HG03066 (cell line): ENCODE data around the gene GABBR2.
"Not testable (repeated sequence)": the region's sequence is repeated elsewhere in the genome, so short reads cannot be mapped to it uniquely, and the experiment has no call there.

ENCODE experiments used
- ATAC-seq: cut with Tn5 transposase; IDR thresholded peaks from one replicate; pipeline ENCODE4 v1.9.1; 2021; ENCODE audit warnings: low read depth; ENCODE audit not compliant: unreplicated experiment

The GABBR2 gene

DNA sequence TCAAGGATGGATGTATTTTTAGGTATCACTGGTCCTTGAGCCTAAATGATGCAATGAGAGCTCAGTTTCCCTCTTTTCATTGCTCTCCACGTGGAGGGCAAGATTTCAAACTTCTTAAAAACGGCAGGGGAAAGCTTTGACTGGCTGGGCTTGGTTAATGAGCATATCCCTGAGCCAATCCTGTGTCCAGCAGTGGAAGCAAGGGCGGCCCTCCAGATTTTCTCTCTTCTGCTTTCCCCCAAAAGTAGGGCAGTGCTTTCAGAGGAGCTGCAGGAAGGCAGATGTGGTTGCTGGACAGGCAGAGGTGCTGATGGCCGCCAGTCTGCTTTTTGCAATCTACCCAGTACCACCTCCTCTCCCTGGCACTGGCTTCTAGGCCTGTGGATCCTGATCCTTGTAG is 423.3 kb downstream of the GABBR2 start:
- ATAC-seq, result no peak

DNA sequence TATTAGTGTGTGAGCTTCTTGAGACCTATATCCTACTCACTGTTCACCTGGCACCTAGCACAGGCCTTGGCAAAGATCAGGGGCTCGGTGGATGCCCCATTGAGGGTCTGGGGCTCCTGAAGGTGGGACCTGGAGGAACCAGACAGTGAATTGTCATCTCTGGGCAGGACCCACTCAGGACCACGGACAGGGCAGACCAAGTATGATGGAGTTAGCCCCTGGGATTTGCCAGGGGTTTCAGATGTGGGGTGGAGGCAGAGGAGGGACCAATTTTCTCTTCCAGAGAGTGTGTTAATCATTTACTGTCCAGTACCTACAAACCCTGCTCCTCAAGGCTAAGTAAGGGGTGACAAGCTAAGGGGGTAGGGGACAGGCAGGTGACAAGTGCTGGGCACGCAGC is 424.0 kb downstream of the GABBR2 start:
- ATAC-seq, result no peak

- ATAC-seq, result not testable (repeated sequence)
These were observed 425.6 kb downstream of the GABBR2 start for GRCh38 chr9:98283143-98283542.

DNA sequence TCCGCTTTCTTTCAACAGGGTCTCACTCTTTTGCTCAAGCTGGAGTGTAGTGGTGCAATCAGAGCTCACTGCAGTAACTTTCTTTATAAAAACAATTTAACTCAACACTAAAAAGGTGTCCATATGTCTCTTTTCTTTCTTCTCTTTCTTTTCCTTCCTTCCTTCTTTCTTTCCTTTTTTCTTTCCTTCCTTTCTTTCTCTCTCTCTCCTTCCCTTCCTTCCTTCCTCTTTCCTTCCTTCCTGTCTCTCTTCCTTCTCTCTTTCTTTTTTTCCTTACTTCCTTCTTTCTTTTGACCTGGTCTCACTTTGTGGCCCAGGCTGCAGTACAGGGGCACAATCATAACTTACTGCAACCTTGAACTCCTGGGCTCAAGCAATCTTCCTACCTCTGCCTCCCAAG is 427.5 kb downstream of the GABBR2 start:
- ATAC-seq, result no peak

DNA sequence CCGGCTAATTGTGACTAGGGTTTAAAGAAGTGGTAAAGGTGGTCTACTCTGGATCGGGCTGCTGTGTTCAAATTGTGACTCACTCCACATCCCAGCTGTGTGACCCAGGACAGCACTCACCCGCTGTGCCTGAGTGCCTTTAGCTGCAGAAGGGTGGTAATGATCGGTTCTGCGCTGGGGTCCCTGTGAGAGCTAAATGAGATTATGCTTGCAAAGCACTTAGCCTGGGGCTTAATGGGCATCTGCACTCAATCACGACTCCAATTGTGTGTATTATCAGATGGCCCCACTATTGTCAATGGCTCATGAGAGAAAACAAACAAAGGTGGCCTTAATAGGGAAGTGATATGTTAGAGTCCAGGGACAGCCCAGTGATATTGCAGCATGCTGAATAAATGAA is 428.2 kb downstream of the GABBR2 start:
- no peak for ATAC-seq

DNA sequence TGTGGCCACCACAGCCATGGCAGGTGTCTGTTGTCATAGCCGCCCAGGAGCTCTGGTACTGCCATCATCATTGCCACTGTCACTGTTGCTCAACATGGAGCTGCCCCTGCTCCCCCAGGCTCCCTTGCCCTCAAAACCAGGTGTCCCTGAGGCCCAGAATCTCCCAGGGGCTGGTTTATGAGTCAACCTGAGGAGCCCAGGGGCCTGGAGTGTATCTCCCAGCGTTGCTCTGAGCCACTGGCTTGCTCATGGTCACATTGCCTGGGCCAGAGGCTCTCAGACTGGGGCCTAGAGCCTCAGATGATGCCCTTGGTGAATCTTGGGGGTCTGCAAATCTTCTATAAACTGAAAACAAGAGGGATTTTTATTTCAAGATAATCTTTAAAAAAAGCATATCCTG is 428.6 kb downstream of the GABBR2 start:
- no peak for ATAC-seq

- ATAC-seq, result no peak
These were observed 431.7 kb downstream of the GABBR2 start for GRCh38 chr9:98276907-98277469.

GRCh38 chr9:98275159-98275558 is 433.6 kb downstream of the GABBR2 start:
- no peak for ATAC-seq

DNA sequence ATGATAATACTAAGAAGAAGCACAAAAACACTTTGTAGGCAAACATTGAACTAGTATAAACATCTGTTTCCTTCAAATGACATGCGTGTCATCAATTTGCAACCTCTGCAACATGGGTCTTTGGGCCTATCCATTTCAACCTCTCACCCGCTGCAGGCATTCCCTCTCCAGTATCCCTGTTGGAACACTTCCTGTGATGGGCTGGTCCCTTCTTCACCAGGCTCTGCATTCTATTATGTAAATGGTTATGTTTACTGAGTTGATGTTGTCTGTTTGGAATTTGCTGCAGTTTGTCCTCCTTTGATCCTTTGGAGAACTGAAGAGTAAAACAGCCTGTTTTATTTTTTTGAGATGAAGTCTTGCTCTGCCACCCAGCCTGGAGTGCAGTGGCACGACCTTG is 436.7 kb downstream of the GABBR2 start:
- ATAC-seq, result no peak

- ATAC-seq, result no peak
These were observed 437.3 kb downstream of the GABBR2 start for GRCh38 chr9:98271479-98271878.

DNA sequence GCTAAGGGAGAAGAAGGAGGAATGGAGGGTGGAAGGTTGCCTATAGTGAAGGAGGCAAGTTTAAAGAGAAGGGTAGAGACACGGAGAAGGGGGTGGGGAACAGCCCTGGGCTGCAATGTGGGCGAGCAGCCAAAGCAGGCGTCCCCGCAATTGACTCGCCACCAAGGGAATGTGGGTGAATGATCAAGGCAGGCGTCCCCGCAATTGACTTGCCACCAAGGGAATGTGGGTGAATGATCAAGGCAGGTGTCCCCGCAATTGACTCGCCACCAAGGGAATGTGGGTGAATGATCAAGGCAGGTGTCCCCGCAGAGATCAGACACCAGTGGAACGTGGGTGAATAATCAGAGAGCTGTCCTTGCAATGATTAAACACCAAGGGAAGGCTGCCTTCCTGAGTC is 438.5 kb downstream of the GABBR2 start:
- not testable (repeated sequence) for ATAC-seq

- not testable (repeated sequence) for ATAC-seq
These were observed 439.1 kb downstream of the GABBR2 start for GRCh38 chr9:98269652-98270051.

DNA sequence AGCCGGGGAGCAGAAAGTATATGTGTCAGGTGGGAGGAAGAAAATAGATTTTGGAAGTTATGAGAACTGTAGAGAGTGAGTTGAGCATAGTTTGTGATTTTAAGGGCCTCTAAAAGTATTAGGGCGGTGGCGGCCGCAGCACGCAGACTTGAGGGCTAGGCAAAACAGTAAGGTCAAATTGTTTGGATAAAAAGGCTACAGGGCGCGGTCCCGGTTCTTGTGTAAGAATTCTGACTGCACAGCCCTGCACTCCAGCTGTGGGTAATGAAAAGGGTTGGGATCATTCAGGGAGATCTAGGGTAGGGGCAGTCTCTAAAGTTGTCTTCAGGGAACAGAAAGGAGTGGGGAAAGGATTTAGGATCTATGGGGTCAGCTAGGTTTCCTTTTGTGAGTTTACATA is 441.2 kb downstream of the GABBR2 start:
- not testable (repeated sequence) for ATAC-seq

- no peak for ATAC-seq
These were observed 444.2 kb downstream of the GABBR2 start for GRCh38 chr9:98264516-98264915.

DNA sequence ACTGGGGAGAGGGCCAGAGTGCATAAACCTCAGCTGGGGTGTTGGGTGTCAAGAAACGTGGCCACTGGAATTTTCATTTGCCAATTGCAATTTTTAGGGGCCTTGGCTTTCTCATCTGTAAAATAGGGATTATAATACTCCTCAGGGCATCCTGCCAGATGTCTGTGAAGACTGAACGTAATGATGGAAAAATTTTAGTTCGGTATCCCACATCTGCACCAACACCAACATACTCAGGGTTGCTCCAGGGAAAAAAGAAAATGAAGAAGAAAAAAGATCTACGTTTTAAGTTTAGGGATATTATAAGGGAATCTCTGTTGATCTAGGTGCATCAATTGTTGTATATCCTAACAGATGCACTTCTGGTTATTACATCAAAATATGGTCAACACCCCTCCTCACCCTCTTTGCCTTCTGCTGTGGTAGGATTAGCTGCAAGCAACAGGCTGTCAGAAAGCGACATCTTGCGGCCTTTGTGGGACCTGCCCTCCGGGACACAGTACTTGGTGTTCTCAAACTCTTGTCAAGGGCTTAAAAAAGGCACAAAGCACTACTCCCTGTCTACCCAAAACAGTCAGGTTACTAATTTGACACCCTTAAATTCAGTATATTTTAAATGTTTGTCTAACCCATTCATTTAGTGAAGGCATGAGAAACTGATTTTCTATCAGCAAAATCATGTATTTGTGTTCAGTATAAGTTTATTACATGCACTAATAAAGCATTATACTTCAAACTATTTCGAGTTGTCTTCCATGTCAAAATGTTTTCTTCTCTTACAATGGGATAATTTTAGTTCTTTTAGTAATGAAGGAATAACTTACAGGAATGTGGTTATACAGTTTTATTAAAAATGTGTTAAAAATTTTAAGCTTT is 445.0 kb downstream of the GABBR2 start:
- peak; percentile 72 for ATAC-seq

GRCh38 chr9:98263080-98263479 is 445.7 kb downstream of the GABBR2 start:
- ATAC-seq, result no peak

DNA sequence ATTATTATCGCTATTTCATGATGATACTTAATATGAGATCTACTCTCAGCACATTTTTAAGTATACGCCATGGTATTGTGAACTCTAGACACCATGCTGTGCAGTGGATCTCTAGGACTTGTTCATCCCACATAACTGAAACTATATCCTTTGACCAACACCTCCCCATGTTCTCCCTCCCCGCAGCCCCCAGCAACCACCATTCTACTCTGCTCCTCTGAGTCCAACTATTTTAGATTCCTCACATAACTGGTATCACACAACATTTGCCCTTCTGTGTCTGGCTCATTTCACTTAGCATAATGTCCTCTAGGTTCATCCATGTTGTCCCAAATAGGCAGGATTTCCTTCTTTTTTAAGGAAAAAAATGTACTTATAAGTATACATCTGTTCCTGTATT is 446.7 kb downstream of the GABBR2 start:
- ATAC-seq, result no peak

DNA sequence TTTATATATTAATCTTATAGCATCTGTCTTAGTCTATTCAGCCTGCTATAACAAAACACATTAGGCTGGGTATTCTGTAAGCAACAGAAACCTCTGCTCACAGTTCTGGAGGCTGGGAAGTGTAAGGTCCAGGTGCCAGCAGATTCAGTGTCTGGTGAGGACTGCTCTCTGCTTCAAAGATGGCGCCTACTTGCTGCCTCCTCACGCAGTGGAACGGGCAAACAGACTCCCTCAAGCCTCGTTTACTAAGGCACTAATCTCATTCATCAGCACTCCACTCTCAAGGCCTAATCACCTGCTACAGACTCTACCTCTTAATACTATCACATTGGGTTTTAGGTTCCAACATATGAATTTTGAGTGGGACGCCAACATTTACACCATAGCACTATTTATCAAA is 448.1 kb downstream of the GABBR2 start:
- ATAC-seq, result no peak

GRCh38 chr9:98259791-98260190 is 448.9 kb downstream of the GABBR2 start:
- no peak for ATAC-seq

GRCh38 chr9:98256756-98257155 is 452.0 kb downstream of the GABBR2 start:
- no peak for ATAC-seq

GRCh38 chr9:98255578-98256296 is 453.0 kb downstream of the GABBR2 start, which contains the start of gene TBC1D2:
TSS of gene TBC1D2 (minus strand) at chr9:98255649. CDS start at chr9:98255541, 108 bp downstream.
- ATAC-seq, result peak; percentile 86
